AG04449 (cell line): ENCODE data around the gene GMPPA.
A peak's percentile ranks its signal among the peaks of the same experiment; 100 is the strongest.

ENCODE experiments used
- CTCF ChIA-PET: fragments of 350-600 bp; formaldehyde crosslinking; extraction: SDS; loops from one replicate; lab custom pipeline; 2021; ENCODE audit warnings: antibody characterized with exemption; lab: Yijun Ruan, JAX
- POLR2A ChIA-PET: fragments of 400-600, 350-600 bp; formaldehyde crosslinking; extraction: SDS; loops from one replicate; lab custom pipeline; 2020; ENCODE audit warnings: antibody characterized with exemption, inconsistent platforms; lab: Yijun Ruan, JAX
- DNase-seq: peaks from one replicate; pipeline ENCODE4 v3.0.0-alpha.2; 2010; ENCODE audit warnings: low read depth, low spot score
- H3K4me3 ChIP-seq: 2 replicates; pipeline ENCODE4 v1.5.1; 2011; ENCODE audit warnings: low read depth, mild to moderate bottlenecking, control low read depth, low read length
- CTCF ChIP-seq: IDR thresholded peaks from one replicate; pipeline ENCODE4 v1.5.1; 2011; ENCODE audit warnings: mild to moderate bottlenecking, moderate library complexity, low read length, control low read depth, inconsistent platforms; ENCODE audit not compliant: insufficient read depth; ENCODE audit errors: missing control alignments

The GMPPA gene

GRCh38 chr2:219520079-219520478 lies 21.4 kb downstream of the GMPPA start:
- ChIA-PET CTCF (interaction anchor here (0.7 to 39.0 kb wide), 14 partner anchors 5 to 130 kb away, joined by 3 to 1084 read pairs (median 12); partner anchors contain the start of genes ASIC4, CHPF, GMPPA and TMEM198), POLR2A (interaction anchor here (1.2 kb wide), 2 partner anchors 10 to 21 kb away, joined by 6 read pairs; partner anchors contain the start of gene GMPPA)
- no peak overlapping the region for H3K4me3 ChIP-seq
- no peak for DNase-seq
- no peak for TF ChIP-seq CTCF

- H3K4me3 ChIP-seq = no peak overlapping the region; the same call in none of the 2 replicates
- ChIA-PET CTCF (interaction anchor here (0.9 to 39.0 kb wide), 19 partner anchors 4 to 242 kb away, joined by 3 to 1084 read pairs (median 7); partner anchors contain the start of genes ASIC4, CHPF, DNAJB2 and GMPPA), POLR2A (interaction anchor here (0.9 to 1.9 kb wide), 9 partner anchors 9 to 52 kb away, joined by 3 to 5 read pairs (median 4); partner anchors contain the start of gene GMPPA)
- peak; percentile 94 for TF ChIP-seq CTCF
- DNase-seq = no peak
These were observed 22.6 kb downstream of the GMPPA start for GRCh38 chr2:219521066-219521880.

- peak overlapping the region; percentile 25 for H3K4me3 ChIP-seq
- CTCF ChIA-PET = interaction anchor here (0.9 to 39.0 kb wide), 16 partner anchors 3 to 243 kb away, joined by 3 to 1084 read pairs (median 16); partner anchors contain the start of genes ASIC4, CHPF, DNAJB2 and DNPEP
- peak; percentile 40 for DNase-seq
- POLR2A ChIA-PET = interaction anchor here (0.7 to 1.9 kb wide), 8 partner anchors 7 to 62 kb away, joined by 3 to 5 read pairs (median 4); partner anchors contain the start of gene GMPPA
- peak; percentile 20 for TF ChIP-seq CTCF
These were observed 23.7 kb downstream of the GMPPA start for GRCh38 chr2:219522111-219523030.

- DNase-seq = no peak
- ChIA-PET POLR2A (no interaction called here), CTCF (interaction anchor here (0.7 to 39.0 kb wide), 10 partner anchors 2 to 228 kb away, joined by 3 to 1084 read pairs (median 142); partner anchors contain the start of genes ASIC4, CHPF, DNPEP and GMPPA)
- no peak overlapping the region for H3K4me3 ChIP-seq
- TF ChIP-seq CTCF = no peak
These were observed 24.5 kb downstream of the GMPPA start for GRCh38 chr2:219523031-219523671.

GRCh38 chr2:219524817-219525216 lies 26.1 kb downstream of the GMPPA start:
- H3K4me3 ChIP-seq = no peak overlapping the region
- DNase-seq = no peak
- TF ChIP-seq CTCF = no peak
- CTCF ChIA-PET = interaction anchor here (1.0 to 20.4 kb wide), 7 partner anchors 16 to 230 kb away, joined by 3 to 1084 read pairs (median 178); partner anchors contain the start of genes ASIC4, CHPF, DNPEP and GMPPA
- POLR2A ChIA-PET = interaction anchor here (0.7 to 1.5 kb wide), 3 partner anchors 13 to 67 kb away, joined by 3 to 4 read pairs (median 3); partner anchors contain the start of genes CHPF and TMEM198
